SK-N-SH (cell line): ENCODE measurements around the gene RMC1. TPM values are rescaled to one million over a fixed set of nuclear protein-coding genes. Genes with fewer than 3 reads are reported as not detected.

ENCODE experiments used
- CTCF ChIA-PET: fragments of 300-600, 350-600 bp; formaldehyde crosslinking; extraction: SDS; loops from one replicate; lab custom pipeline; 2021; lab: Yijun Ruan, JAX
- POLR2A ChIA-PET: fragments of 350-600 bp; sonication (Branson Sonifier 250); formaldehyde crosslinking; extraction: SDS; loops from one replicate; lab custom pipeline; 2020; ENCODE audit warnings: antibody characterized with exemption, inconsistent platforms; lab: Yijun Ruan, JAX
- DNase-seq: peaks from one replicate; pipeline ENCODE4 v3.0.0; 2012
- H2AFZ ChIP-seq: fragments of 200-600 bp; sonication (generic); 2 replicates; pipeline ENCODE4 v1.8.1; 2016; ENCODE audit warnings: antibody characterized with exemption, mild to moderate bottlenecking, low read depth
- H3F3A ChIP-seq: fragments of 200-600 bp; sonication (generic); replicated peaks from 2 replicates; pipeline ENCODE3; 2016; ENCODE audit warnings: antibody characterized with exemption, mild to moderate bottlenecking; ENCODE audit not compliant: insufficient read depth
- H3K27ac ChIP-seq, 2 experiments: fragments of 200-500 bp in 1 of 2; fragments of 200-600 bp in 1 of 2; sonication (Bioruptor generic) in 1 of 2; sonication (generic), shearing (Covaris generic) in 1 of 2; 2 replicates each; pipeline versions ENCODE4 v1.5.1 to v1.6.1; 2014 to 2016; ENCODE audit warnings: low read depth in 2 of 2, inconsistent platforms in 1 of 2, low read length in 1 of 2, mild to moderate bottlenecking in 1 of 2, mixed read lengths in 1 of 2
- H3K27me3 ChIP-seq: fragments of 200-600 bp; sonication (generic), shearing (Covaris generic); 2 replicates; pipeline ENCODE4 v1.6.1; 2016; ENCODE audit warnings: mixed run types; ENCODE audit not compliant: insufficient read depth
- H3K36me3 ChIP-seq, 2 experiments: fragments of 200-500 bp in 1 of 2; fragments of 200-600 bp in 1 of 2; sonication (Bioruptor generic) in 1 of 2; sonication (generic) in 1 of 2; replicated peaks in 1 of 2; 2 replicates each; pipeline versions ENCODE3 to v1.5.1; 2014 to 2016; ENCODE audit warnings: low read length in 1 of 2, mild to moderate bottlenecking in 1 of 2; ENCODE audit not compliant: insufficient read depth in 2 of 2, control insufficient read depth in 1 of 2
- H3K4me1 ChIP-seq, 2 experiments: fragments of 200-500 bp in 1 of 2; fragments of 200-600 bp in 1 of 2; sonication (Bioruptor generic) in 1 of 2; sonication (generic), shearing (Covaris generic) in 1 of 2; 2 replicates each; pipeline versions ENCODE4 v1.5.1 to v1.6.1; 2014 to 2016; ENCODE audit warnings: low read depth in 1 of 2, low read length in 1 of 2, mixed run types in 1 of 2; ENCODE audit not compliant: insufficient read depth in 2 of 2, control insufficient read depth in 1 of 2
- H3K4me2 ChIP-seq: fragments of 200-600 bp; sonication (generic), shearing (Covaris generic); 2 replicates; pipeline ENCODE4 v1.6.1; 2017; ENCODE audit warnings: mixed run types
- H3K4me3 ChIP-seq, 2 experiments: fragments of 200-500 bp in 1 of 2; fragments of 200-600 bp in 1 of 2; sonication (Bioruptor generic) in 1 of 2; sonication (generic), shearing (Covaris generic) in 1 of 2; 2 replicates each; pipeline versions ENCODE4 v1.5.1 to v1.8.1; 2014 to 2016; ENCODE audit warnings: low read depth in 2 of 2, inconsistent platforms in 1 of 2, low read length in 1 of 2, mild to moderate bottlenecking in 1 of 2, mixed read lengths in 1 of 2, moderate library complexity in 1 of 2
- H3K79me2 ChIP-seq: fragments of 200-600 bp; sonication (generic); 2 replicates; pipeline ENCODE4 v1.8.1; 2017; ENCODE audit warnings: mild to moderate bottlenecking; ENCODE audit not compliant: insufficient read depth
- H3K9ac ChIP-seq: fragments of 200-600 bp; sonication (generic); 2 replicates; pipeline ENCODE4 v1.6.1; 2017; ENCODE audit warnings: mixed run types
- H3K9me2 ChIP-seq: fragments of 200-600 bp; sonication (generic); 2 replicates; pipeline ENCODE4 v1.6.1; 2017; ENCODE audit warnings: mixed run types
- H3K9me3 ChIP-seq: fragments of 200-600 bp; sonication (generic); 2 replicates; pipeline ENCODE4 v1.6.1; 2017; ENCODE audit warnings: mixed run types, mild to moderate bottlenecking, moderate library complexity
- H4K20me1 ChIP-seq: fragments of 200-600 bp; sonication (generic); 2 replicates; pipeline ENCODE4 v1.6.1; 2017; ENCODE audit warnings: mild to moderate bottlenecking, mixed run types; ENCODE audit not compliant: insufficient read depth
- CHD2 ChIP-seq: fragments of 150-350 bp; IDR thresholded peaks from 2 replicates; pipeline ENCODE4 v1.6.1; 2018; ENCODE audit warnings: low read length; ENCODE audit not compliant: partially characterized antibody
- FOXM1 ChIP-seq: IDR thresholded peaks from 2 replicates; pipeline ENCODE4 v1.4.0; 2012; ENCODE audit warnings: low read depth, mild to moderate bottlenecking
- GATA2 ChIP-seq: sonication (generic); formaldehyde crosslinking; IDR thresholded peaks from 2 replicates; pipeline ENCODE4 v1.5.0; 2020; ENCODE audit warnings: mild to moderate bottlenecking, missing genetic modification reagents
- JUND ChIP-seq: IDR thresholded peaks from 2 replicates; pipeline ENCODE4 v1.4.0; 2012
- MEF2A ChIP-seq: IDR thresholded peaks from 2 replicates; pipeline ENCODE4 v1.4.0; 2012; ENCODE audit warnings: low read depth, borderline replicate concordance
- NRF1 ChIP-seq: IDR thresholded peaks from 2 replicates; pipeline ENCODE4 v1.6.1; 2012; ENCODE audit warnings: low read depth, mild to moderate bottlenecking, low read length
- RAD21 ChIP-seq: IDR thresholded peaks from 2 replicates; pipeline ENCODE4 v1.6.1; 2012; ENCODE audit warnings: mild to moderate bottlenecking, low read length
- RXRA ChIP-seq: IDR thresholded peaks from 2 replicates; pipeline ENCODE4 v1.4.0; 2012; ENCODE audit warnings: low read depth, mild to moderate bottlenecking, borderline replicate concordance
- TCF12 ChIP-seq: IDR thresholded peaks from 2 replicates; pipeline ENCODE4 v1.4.0; 2012
- whole genome bisulfite sequencing: methylation state at CpG from one replicate; pipeline ENCODE4 v1.1.6; 2017; ENCODE audit warnings: low lambda C conversion rate; 5-methylcytosine and 5-hydroxymethylcytosine counted together
- polyA plus RNA-seq, 3 experiments: library from polyadenylated mRNA; depleted of rRNA; stranded (reverse); fragments of >200 nt; gene quantifications; 2 replicates each; pipeline ENCODE4 v1.2.3, GENCODE V29; 2012
- TF ChIP-seq, protein P1 (sequence below): fragments of 150-350 bp; IDR thresholded peaks from 2 replicates; pipeline ENCODE4 v1.6.1; 2017; ENCODE audit warnings: antibody characterized with exemption, low read length, low read depth, borderline replicate concordance
- TF ChIP-seq, protein P2 (sequence below): fragments of 150-350 bp; IDR thresholded peaks from 2 replicates; pipeline ENCODE4 v1.6.1; 2016; ENCODE audit warnings: mild to moderate bottlenecking, low read depth, low read length

RMC1 gene
- polyA plus RNA-seq, 1 of the 3 experiments (the other 2 are of a cell fraction) = 26.4 TPM

DNA sequence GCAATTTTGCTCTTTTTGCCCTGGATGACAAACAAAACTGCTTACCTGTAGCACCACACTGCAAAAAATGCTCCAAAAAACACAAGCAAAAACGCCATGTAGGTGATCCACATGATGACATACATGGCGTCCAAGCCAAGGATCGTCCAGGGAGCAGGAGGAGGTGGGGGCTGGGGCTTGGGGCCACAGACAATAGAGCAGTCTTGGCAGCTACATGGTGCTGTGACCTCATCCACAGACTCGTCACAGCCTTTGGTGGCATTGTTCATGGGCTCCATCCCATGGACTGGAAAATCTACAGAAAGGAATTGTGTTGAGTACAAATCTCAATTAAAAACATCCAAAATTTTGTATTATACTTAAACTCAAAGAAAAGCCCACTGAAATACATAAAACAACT lies 56.9 kb downstream of the RMC1 start:
- no peak for TF ChIP-seq NRF1
- no peak for TF ChIP-seq JUND
- TF ChIP-seq, all 33 proteins: peak for 0
- ChIA-PET CTCF (interaction anchor here (1.2 kb wide), 1 partner anchor 143 kb away, joined by 5 read pairs; no protein-coding TSS in a partner anchor), POLR2A (no interaction called here)
- 93% methylated on average over 4 of the region's 4 CpGs for WGBS
- Histone ChIP-seq H3K9me3 (no peaks in the 10 kb centered on the region), H3K27me3 (no peaks in the 10 kb centered on the region), H3K79me2 (no peaks in the 10 kb centered on the region), H3F3A (no peaks in the 10 kb centered on the region), H4K20me1 (no peaks in the 10 kb centered on the region), H3K27ac (no peak overlapping the region), H3K4me2 (no peak overlapping the region), H3K36me3 (peaks cover 37 to 42% of the 10 kb centered on the region in 2 experiments), H3K9ac (no peak overlapping the region), H3K4me3 (no peak overlapping the region), H3K9me2 (no peaks in the 10 kb centered on the region), H2AFZ (no peak overlapping the region), H3K4me1 (no peaks in the 10 kb centered on the region)
- no peak for DNase-seq

- no peak for DNase-seq
- Histone ChIP-seq H3K9ac (no peak overlapping the region), H3K9me2 (no peaks in the 10 kb centered on the region), H3K4me2 (no peak overlapping the region), H3F3A (no peaks in the 10 kb centered on the region), H2AFZ (no peak overlapping the region), H3K27me3 (no peaks in the 10 kb centered on the region), H3K79me2 (no peaks in the 10 kb centered on the region), H3K27ac (no peak overlapping the region), H4K20me1 (no peaks in the 10 kb centered on the region), H3K36me3 (peaks cover 30 to 54% of the 10 kb centered on the region in 2 experiments), H3K4me3 (no peak overlapping the region), H3K9me3 (no peaks in the 10 kb centered on the region), H3K4me1 (no peaks in the 10 kb centered on the region)
- WGBS = 100% methylated on average over 2 of the region's 2 CpGs
- CTCF ChIA-PET = no interaction called here
- TF ChIP-seq RXRA (no peak), MEF2A (no peak), FOXM1 (no peak), TCF12 (no peak), RAD21 (no peak)
- TF ChIP-seq, protein P1, sequence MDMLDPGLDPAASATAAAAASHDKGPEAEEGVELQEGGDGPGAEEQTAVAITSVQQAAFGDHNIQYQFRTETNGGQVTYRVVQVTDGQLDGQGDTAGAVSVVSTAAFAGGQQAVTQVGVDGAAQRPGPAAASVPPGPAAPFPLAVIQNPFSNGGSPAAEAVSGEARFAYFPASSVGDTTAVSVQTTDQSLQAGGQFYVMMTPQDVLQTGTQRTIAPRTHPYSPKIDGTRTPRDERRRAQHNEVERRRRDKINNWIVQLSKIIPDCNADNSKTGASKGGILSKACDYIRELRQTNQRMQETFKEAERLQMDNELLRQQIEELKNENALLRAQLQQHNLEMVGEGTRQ = no peak
- POLR2A ChIA-PET = interaction anchor here (0.7 kb wide), 1 partner anchor 38 kb away, joined by 3 read pairs; no protein-coding TSS in a partner anchor
These were observed 60.2 kb downstream of the RMC1 start for GRCh38 chr18:23563377-23564043.

DNA sequence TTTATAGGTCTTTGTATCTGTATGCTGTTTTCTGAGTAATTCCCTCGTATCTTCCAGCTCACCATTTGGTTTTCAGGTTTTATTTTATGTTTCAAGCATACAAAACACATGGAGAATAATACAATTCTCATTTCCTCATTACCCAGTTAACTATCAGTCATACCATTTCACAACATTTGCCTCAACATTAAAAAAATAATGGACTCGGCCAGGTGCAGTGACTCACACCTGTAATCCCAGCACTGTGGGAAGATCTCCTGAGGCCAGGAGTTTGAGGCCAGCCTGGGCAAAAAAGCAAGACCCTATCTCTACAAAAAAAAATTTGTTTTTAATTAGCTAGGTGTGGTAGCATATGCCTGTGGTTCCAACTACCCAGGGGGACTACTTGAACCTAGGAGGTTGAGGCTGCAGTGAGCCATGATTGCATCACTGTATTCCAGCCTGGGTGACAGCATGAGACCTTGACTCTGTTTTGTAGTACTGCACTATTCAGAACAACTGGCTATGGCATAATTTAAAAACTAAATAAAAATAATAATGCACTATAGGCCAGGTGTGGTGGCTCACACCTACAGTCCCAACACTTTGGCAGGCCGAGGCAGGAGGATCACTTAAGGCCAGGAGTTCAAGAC lies 62.7 kb downstream of the RMC1 start:
- no peaks in the 10 kb centered on the region for H3K4me1 ChIP-seq
- DNase-seq = no peak
- TF ChIP-seq NRF1 (no peak), GATA2 (CRISPR knock-in tag) (no peak), CHD2 (no peak)
- TF ChIP-seq, protein P2, sequence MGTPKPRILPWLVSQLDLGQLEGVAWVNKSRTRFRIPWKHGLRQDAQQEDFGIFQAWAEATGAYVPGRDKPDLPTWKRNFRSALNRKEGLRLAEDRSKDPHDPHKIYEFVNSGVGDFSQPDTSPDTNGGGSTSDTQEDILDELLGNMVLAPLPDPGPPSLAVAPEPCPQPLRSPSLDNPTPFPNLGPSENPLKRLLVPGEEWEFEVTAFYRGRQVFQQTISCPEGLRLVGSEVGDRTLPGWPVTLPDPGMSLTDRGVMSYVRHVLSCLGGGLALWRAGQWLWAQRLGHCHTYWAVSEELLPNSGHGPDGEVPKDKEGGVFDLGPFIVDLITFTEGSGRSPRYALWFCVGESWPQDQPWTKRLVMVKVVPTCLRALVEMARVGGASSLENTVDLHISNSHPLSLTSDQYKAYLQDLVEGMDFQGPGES = no peak
- no peaks in the 10 kb centered on the region for H3K27me3 ChIP-seq
- H3F3A ChIP-seq = no peaks in the 10 kb centered on the region
- H3K27ac ChIP-seq = no peak overlapping the region
- WGBS = 75% methylated on average over 3 of the region's 3 CpGs
- no peak overlapping the region for H3K4me3 ChIP-seq
- H3K79me2 ChIP-seq = no peaks in the 10 kb centered on the region
- H3K9me2 ChIP-seq = no peaks in the 10 kb centered on the region
- no peaks in the 10 kb centered on the region for H3K9me3 ChIP-seq
- POLR2A ChIA-PET = no interaction called here
- no peak overlapping the region for H3K4me2 ChIP-seq
- H2AFZ ChIP-seq = no peak overlapping the region
- H3K36me3 ChIP-seq = peaks cover 27 to 42% of the 10 kb centered on the region in 2 experiments
- CTCF ChIA-PET = interaction anchor here (1.0 to 1.5 kb wide), 2 partner anchors 9 to 109 kb away, joined by 3 read pairs; no protein-coding TSS in a partner anchor
- H3K9ac ChIP-seq = no peak overlapping the region
- H4K20me1 ChIP-seq = no peaks in the 10 kb centered on the region
